ENCODE results near the gene GALK1. TPM values are rescaled to one million over a fixed set of nuclear protein-coding genes. Genes with fewer than 3 reads are reported as not detected.

GALK1 gene
- polyA plus RNA-seq, 3 donors, result 44.8 to 108 (median 84.3) TPM

GRCh38 chr17:75754378-75755204, 10.4 kb downstream of the GALK1 start:
- H3K27ac ChIP-seq (ENCODE audit: low read depth in 1 of 2, low read length in 2 of 2), result no peak overlapping the region
- WGBS (ENCODE audit: insufficient coverage), result 87% methylated on average over 25 of the region's 27 CpGs
- peak overlapping the region; percentile 54 for H3K9ac ChIP-seq (ENCODE audit: insufficient read depth, low read length, poor library complexity, severe bottlenecking)
- H2AFZ ChIP-seq (ENCODE audit: insufficient read depth, low read depth, low read length, poor library complexity, severe bottlenecking), result peak overlapping the region; percentile 89
- Mint-ChIP-seq H3K4me3 (peak overlapping the region; percentile 12 to 64), H3K9me3 (peaks cover 0 to 4% (median 0%) of the 10 kb centered on the region in 7 donors), H3K27me3 (ENCODE audit: low read depth in 3 of 3) (peaks cover 7 to 18% (median 7%) of the 10 kb centered on the region in 3 donors), H3K4me1 (peaks cover 31% of the 10 kb centered on the region), H3K27ac (no peak overlapping the region), H3K36me3 (peaks cover 11 to 13% of the 10 kb centered on the region in 2 donors)
- TF ChIP-seq, protein P1, sequence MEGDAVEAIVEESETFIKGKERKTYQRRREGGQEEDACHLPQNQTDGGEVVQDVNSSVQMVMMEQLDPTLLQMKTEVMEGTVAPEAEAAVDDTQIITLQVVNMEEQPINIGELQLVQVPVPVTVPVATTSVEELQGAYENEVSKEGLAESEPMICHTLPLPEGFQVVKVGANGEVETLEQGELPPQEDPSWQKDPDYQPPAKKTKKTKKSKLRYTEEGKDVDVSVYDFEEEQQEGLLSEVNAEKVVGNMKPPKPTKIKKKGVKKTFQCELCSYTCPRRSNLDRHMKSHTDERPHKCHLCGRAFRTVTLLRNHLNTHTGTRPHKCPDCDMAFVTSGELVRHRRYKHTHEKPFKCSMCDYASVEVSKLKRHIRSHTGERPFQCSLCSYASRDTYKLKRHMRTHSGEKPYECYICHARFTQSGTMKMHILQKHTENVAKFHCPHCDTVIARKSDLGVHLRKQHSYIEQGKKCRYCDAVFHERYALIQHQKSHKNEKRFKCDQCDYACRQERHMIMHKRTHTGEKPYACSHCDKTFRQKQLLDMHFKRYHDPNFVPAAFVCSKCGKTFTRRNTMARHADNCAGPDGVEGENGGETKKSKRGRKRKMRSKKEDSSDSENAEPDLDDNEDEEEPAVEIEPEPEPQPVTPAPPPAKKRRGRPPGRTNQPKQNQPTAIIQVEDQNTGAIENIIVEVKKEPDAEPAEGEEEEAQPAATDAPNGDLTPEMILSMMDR (IDR thresholded peaks at IDR 0.05), result no peak
- peaks cover 3 to 19% of the 10 kb centered on the region in 2 donors for H3K36me3 ChIP-seq (replicated peaks in 1 of 2; ENCODE audit: control insufficient read depth in 1 of 2, insufficient read depth in 2 of 2, low read length in 2 of 2)
- no peaks in the 10 kb centered on the region for H3K9me3 ChIP-seq (replicated peaks in 1 of 2; ENCODE audit: control insufficient read depth in 1 of 2, insufficient read depth in 1 of 2, low read length in 2 of 2)
- H3K4me1 ChIP-seq (ENCODE audit: control insufficient read depth in 1 of 2, insufficient read depth in 2 of 2, low read length in 2 of 2), result peaks cover 25 to 37% of the 10 kb centered on the region in 2 donors
- peak overlapping the region in 1 of 3 experiments; percentile 71 for H3K4me3 ChIP-seq (replicated peaks in 1 of 3; ENCODE audit: low read depth in 2 of 3, low read length in 3 of 3)
- H3K79me2 ChIP-seq (ENCODE audit: insufficient read depth, low read length), result no peaks in the 10 kb centered on the region
- DNase-seq, result peak in 1 of 3 donors; percentile 7
- H3K4me2 ChIP-seq (replicated peaks; ENCODE audit: extremely low read depth, low read length, poor library complexity, severe bottlenecking), result peak overlapping the region; percentile 81
- no peaks in the 10 kb centered on the region for H4K20me1 ChIP-seq (ENCODE audit: insufficient read depth, low read length)
- intact Hi-C loops (cut with micrococcal nuclease), result no loop called here
- H3K27me3 ChIP-seq (ENCODE audit: control insufficient read depth in 2 of 2, insufficient read depth in 2 of 2, low read length in 2 of 2), result peaks cover 0 to 4% of the 10 kb centered on the region in 2 donors

GRCh38 chr17:75753514-75754377, 11.2 kb downstream of the GALK1 start:
- peaks cover 7 to 18% (median 7%) of the 10 kb centered on the region in 3 donors for H3K27me3 Mint-ChIP-seq (ENCODE audit: low read depth in 3 of 3)
- Histone ChIP-seq H3K27ac (ENCODE audit: low read depth in 1 of 2, low read length in 2 of 2) (no peak overlapping the region), H3K79me2 (ENCODE audit: insufficient read depth, low read length) (no peaks in the 10 kb centered on the region), H4K20me1 (ENCODE audit: insufficient read depth, low read length) (no peaks in the 10 kb centered on the region), H3K36me3 (replicated peaks in 1 of 2; ENCODE audit: control insufficient read depth in 1 of 2, insufficient read depth in 2 of 2, low read length in 2 of 2) (peaks cover 3 to 15% of the 10 kb centered on the region in 2 donors), H3K4me2 (replicated peaks; ENCODE audit: extremely low read depth, low read length, poor library complexity, severe bottlenecking) (peak overlapping the region; percentile 81), H3K9ac (ENCODE audit: insufficient read depth, low read length, poor library complexity, severe bottlenecking) (peak overlapping the region; percentile 54), H2AFZ (ENCODE audit: insufficient read depth, low read depth, low read length, poor library complexity, severe bottlenecking) (peak overlapping the region; percentile 89), H3K9me3 (replicated peaks in 1 of 2; ENCODE audit: control insufficient read depth in 1 of 2, insufficient read depth in 1 of 2, low read length in 2 of 2) (no peaks in the 10 kb centered on the region), H3K4me3 (replicated peaks in 1 of 3; ENCODE audit: low read depth in 2 of 3, low read length in 3 of 3) (peak overlapping the region in 2 of 3 experiments; percentile 34 to 71), H3K27me3 (ENCODE audit: control insufficient read depth in 2 of 2, insufficient read depth in 2 of 2, low read length in 2 of 2) (peaks cover 0 to 4% of the 10 kb centered on the region in 2 donors), H3K4me1 (ENCODE audit: control insufficient read depth in 1 of 2, insufficient read depth in 2 of 2, low read length in 2 of 2) (peaks cover 26 to 38% of the 10 kb centered on the region in 2 donors)
- H3K27ac Mint-ChIP-seq, result no peak overlapping the region
- H3K9me3 Mint-ChIP-seq, result peaks cover 0 to 4% (median 0%) of the 10 kb centered on the region in 7 donors
- H3K36me3 Mint-ChIP-seq, result peaks cover 3 to 6% of the 10 kb centered on the region in 2 donors
- peaks cover 32% of the 10 kb centered on the region for H3K4me1 Mint-ChIP-seq
- peak in 2 of 3 donors; percentile 57 to 64 for DNase-seq
- peak overlapping the region; percentile 45 to 69 for H3K4me3 Mint-ChIP-seq
- TF ChIP-seq, protein P1 (IDR thresholded peaks at IDR 0.05), result peak; percentile 80
- WGBS (ENCODE audit: insufficient coverage), result 7% methylated on average over 76 of the region's 76 CpGs
- intact Hi-C loops (cut with micrococcal nuclease), result no loop called here
